HG03103 (cell line): ENCODE results near the gene FGD5.

Experiments
- ATAC-seq: cut with Tn5 transposase; IDR thresholded peaks from one replicate; pipeline ENCODE4 v1.9.1; 2021; ENCODE audit warnings: low read depth; ENCODE audit not compliant: unreplicated experiment

FGD5 gene

GRCh38 chr3:14818804-14819500 is at the start of gene FGD5:
Gene FGD5 (plus strand): TSS chr3:14818962. CDS start chr3:14819072, 110 bp downstream.
- no peak for ATAC-seq

- ATAC-seq: no peak
These were observed 49.0 kb upstream of the FGD5 start for GRCh38 chr3:14769544-14770325.

- no peak for ATAC-seq
These were observed 48.2 kb upstream of the FGD5 start for GRCh38 chr3:14770591-14770990.

- no peak for ATAC-seq
These were observed 46.9 kb upstream of the FGD5 start for GRCh38 chr3:14771593-14772497.

GRCh38 chr3:14772533-14773138 is 46.1 kb upstream of the FGD5 start:
- no peak for ATAC-seq

GRCh38 chr3:14773281-14773680 is 45.5 kb upstream of the FGD5 start:
- no peak for ATAC-seq

GRCh38 chr3:14773691-14774128 is 45.1 kb upstream of the FGD5 start:
- ATAC-seq: no peak

- no peak for ATAC-seq
These were observed 44.3 kb upstream of the FGD5 start for GRCh38 chr3:14774431-14774830.

- no peak for ATAC-seq
These were observed 43.8 kb upstream of the FGD5 start for GRCh38 chr3:14775011-14775410.

GRCh38 chr3:14775563-14775962 is 43.2 kb upstream of the FGD5 start:
- no peak for ATAC-seq

- no peak for ATAC-seq
These were observed 39.6 kb upstream of the FGD5 start for GRCh38 chr3:14779069-14779685.

- ATAC-seq: no peak
These were observed 37.7 kb upstream of the FGD5 start for GRCh38 chr3:14780927-14781507.

- no peak for ATAC-seq
These were observed 35.2 kb upstream of the FGD5 start for GRCh38 chr3:14783480-14784086.

GRCh38 chr3:14784087-14784681 is 34.6 kb upstream of the FGD5 start:
- ATAC-seq: no peak

GRCh38 chr3:14785207-14786155 is 33.3 kb upstream of the FGD5 start:
- no peak for ATAC-seq

GRCh38 chr3:14786369-14786768 is 32.4 kb upstream of the FGD5 start:
- ATAC-seq: no peak

- no peak for ATAC-seq
These were observed 31.1 kb upstream of the FGD5 start for GRCh38 chr3:14787630-14788029.

GRCh38 chr3:14788644-14789043 is 30.1 kb upstream of the FGD5 start:
- no peak for ATAC-seq
